SIG-M5 (cell line): ENCODE data around the gene ATP6V1A.

Source experiments
- DNase-seq: peaks from one replicate; lab custom pipeline; 2025; lab: John Stamatoyannopoulos, UW

Gene ATP6V1A

GRCh38 chr3:113747283-113748046 is 630 bp downstream of the ATP6V1A start:
- DNase-seq: no peak

- DNase-seq: no peak
Measured at GRCh38 chr3:113751141-113751540, 4.3 kb downstream of the ATP6V1A start.

GRCh38 chr3:113753376-113753985 is 6.6 kb downstream of the ATP6V1A start:
- DNase-seq: no peak

GRCh38 chr3:113754494-113755159 is 7.8 kb downstream of the ATP6V1A start:
- no peak for DNase-seq

GRCh38 chr3:113758389-113759024 is 11.7 kb downstream of the ATP6V1A start:
- no peak for DNase-seq

- DNase-seq: no peak
Measured at GRCh38 chr3:113764698-113765097, 17.9 kb downstream of the ATP6V1A start.

- DNase-seq: no peak
Measured at GRCh38 chr3:113769551-113769950, 22.7 kb downstream of the ATP6V1A start.

GRCh38 chr3:113771993-113772392 is 25.2 kb downstream of the ATP6V1A start:
- no peak for DNase-seq

- no peak for DNase-seq
Measured at GRCh38 chr3:113773381-113773780, 26.5 kb downstream of the ATP6V1A start.

GRCh38 chr3:113775516-113775915 is 28.7 kb downstream of the ATP6V1A start:
- no peak for DNase-seq

- DNase-seq: no peak
Measured at GRCh38 chr3:113776564-113776963, 29.7 kb downstream of the ATP6V1A start.

GRCh38 chr3:113783463-113783862 is 36.6 kb downstream of the ATP6V1A start:
- DNase-seq: no peak

- DNase-seq: no peak
Measured at GRCh38 chr3:113783980-113784379, 37.1 kb downstream of the ATP6V1A start.

GRCh38 chr3:113791381-113791780 is 44.5 kb downstream of the ATP6V1A start:
- no peak for DNase-seq

GRCh38 chr3:113794526-113794925 is 47.7 kb downstream of the ATP6V1A start:
- DNase-seq: no peak

- DNase-seq: no peak
Measured at GRCh38 chr3:113795693-113796092, 48.9 kb downstream of the ATP6V1A start.

GRCh38 chr3:113802795-113803455 is 56.1 kb downstream of the ATP6V1A start:
- no peak for DNase-seq

- DNase-seq: no peak
Measured at GRCh38 chr3:113804661-113805060, 57.8 kb downstream of the ATP6V1A start.

GRCh38 chr3:113805249-113805648 is 58.4 kb downstream of the ATP6V1A start:
- DNase-seq: no peak

- no peak for DNase-seq
Measured at GRCh38 chr3:113812854-113813253, 66.0 kb downstream of the ATP6V1A start.

- no peak for DNase-seq
Measured at GRCh38 chr3:113819866-113820265, 73.0 kb downstream of the ATP6V1A start.

- no peak for DNase-seq
Measured at GRCh38 chr3:113825090-113825489, 78.3 kb downstream of the ATP6V1A start.
